Activated CD4-positive, alpha-beta T cell treated with anti-CD3 and anti-CD28 coated beads for 36 hours (primary cell): ENCODE data around the gene FOXG1. TPM values are rescaled to one million over a fixed set of nuclear protein-coding genes. Genes with fewer than 3 reads are reported as not detected.

Source experiments
- ATAC-seq: fragments of 200-7000 bp; cut with Tn5 transposase; one replicate; pipeline ENCODE4 v1.10.0; 2021; ENCODE audit warnings: mild to moderate bottlenecking, moderate library complexity
- CTCF ChIA-PET: fragments of 350-600 bp; sonication (Branson Sonifier 250); formaldehyde crosslinking; loops from one replicate; lab custom pipeline; 2021; ENCODE audit warnings: antibody characterized with exemption; lab: Charles Lee
- POLR2A ChIA-PET: fragments of 350-600 bp; sonication (Branson Sonifier 250); formaldehyde crosslinking; loops from one replicate; lab custom pipeline; 2021; ENCODE audit warnings: antibody characterized with exemption, inconsistent platforms; lab: Charles Lee
- DNase-seq: peaks from one replicate; pipeline ENCODE4 v3.0.0-alpha.2; 2020
- H3K27ac Mint-ChIP-seq: one replicate; pipeline ENCODE4 v1.8.0; 2021; ENCODE audit warnings: mixed read lengths
- H3K27me3 Mint-ChIP-seq: one replicate; pipeline ENCODE4 v1.8.0; 2021; ENCODE audit warnings: mixed read lengths
- H3K36me3 Mint-ChIP-seq: one replicate; pipeline ENCODE4 v1.8.0; 2021; ENCODE audit warnings: low read depth, mixed read lengths
- H3K4me1 Mint-ChIP-seq: one replicate; pipeline ENCODE4 v1.8.0; 2021; ENCODE audit warnings: mixed read lengths
- H3K4me3 Mint-ChIP-seq: one replicate; pipeline ENCODE4 v1.8.0; 2021; ENCODE audit warnings: mild to moderate bottlenecking, moderate library complexity, mixed read lengths
- H3K9me3 Mint-ChIP-seq: one replicate; pipeline ENCODE4 v1.8.0; 2021; ENCODE audit warnings: low read depth, mixed read lengths
- intact Hi-C, 2 experiments: fragments of 100-400 bp; cut with DNase I in 1 of 2; cut with micrococcal nuclease in 1 of 2; formaldehyde crosslinking; loops; one replicate each; pipeline versions ENCODE4 v1.14.2 to v1.15.1; 2022 to 2024; cut with DNase I, micrococcal nuclease
- total RNA-seq, 2 experiments: library from RNA; stranded (reverse); gene quantifications; one replicate each; pipeline ENCODE4 v1.2.3, GENCODE V29; 2021

Gene FOXG1
- not detected for total RNA-seq

DNA sequence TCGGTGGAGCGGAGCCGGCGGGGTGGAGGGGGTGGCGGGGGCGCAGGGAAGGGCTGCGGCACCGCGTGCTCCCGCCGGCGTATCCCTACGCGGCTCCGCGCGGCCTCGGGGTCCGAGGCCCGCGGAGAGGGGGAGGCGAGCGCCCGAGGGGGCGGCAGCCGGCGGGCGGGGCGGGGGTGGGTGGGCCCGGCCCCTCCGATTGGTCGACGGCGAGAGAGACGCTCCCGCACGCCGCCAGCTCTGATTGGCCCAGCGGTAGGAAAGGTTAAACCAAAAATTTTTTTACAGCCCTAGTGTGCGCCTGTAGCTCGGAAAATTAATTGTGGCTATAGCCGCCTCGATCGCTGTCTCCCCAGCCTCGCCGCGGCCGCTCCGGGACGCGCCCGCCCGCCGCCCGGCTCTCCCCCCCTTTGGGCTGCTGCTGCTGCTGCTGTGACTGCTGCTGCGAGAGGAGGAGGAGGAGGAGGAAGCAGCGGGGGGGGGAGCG lies at the start of gene FOXG1:
FOXG1 (plus strand) TSS at position 319 of the 487 bp plus-strand sequence. CDS start 493 bp downstream, outside the sequence.
- no peak for DNase-seq
- Mint-ChIP-seq H3K4me1 (peaks cover 11% of the 10 kb centered on the region), H3K36me3 (peaks cover 13% of the 10 kb centered on the region), H3K27me3 (peaks cover 59% of the 10 kb centered on the region), H3K4me3 (peak within 1 kb of the TSS; percentile 42), H3K27ac (no peak within 1 kb of the TSS), H3K9me3 (peaks cover 5% of the 10 kb centered on the region)
- CTCF ChIA-PET: no interaction called here
- ATAC-seq: no peak
- POLR2A ChIA-PET: no interaction called here
- intact Hi-C loops: no loop called here

DNA sequence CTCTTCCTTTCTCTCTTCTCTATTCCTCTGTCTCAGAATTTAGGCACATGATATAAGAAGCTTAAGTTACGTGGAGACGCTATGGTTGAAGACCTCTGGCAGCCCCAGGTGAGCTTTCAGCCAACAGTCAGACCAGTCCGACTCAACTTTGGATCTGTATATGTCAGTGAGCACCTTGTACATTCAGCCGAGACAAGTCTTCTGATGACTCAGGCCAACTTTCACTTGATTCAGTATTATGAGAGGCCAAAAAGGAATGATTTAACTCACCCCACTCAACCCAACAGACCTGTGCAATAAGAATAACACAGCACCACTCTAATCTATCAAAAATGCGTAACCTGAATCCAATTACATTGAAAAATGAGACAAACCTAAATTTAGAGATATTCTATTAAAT lies 47.5 kb upstream of the FOXG1 start:
- H3K27ac Mint-ChIP-seq: no peak overlapping the region
- no peaks in the 10 kb centered on the region for H3K36me3 Mint-ChIP-seq
- no peaks in the 10 kb centered on the region for H3K4me1 Mint-ChIP-seq
- ATAC-seq (no peak), DNase-seq (no peak)
- intact Hi-C loops: no loop called here
- ChIA-PET POLR2A (no interaction called here), CTCF (no interaction called here)
- peaks cover 17% of the 10 kb centered on the region for H3K9me3 Mint-ChIP-seq
- no peaks in the 10 kb centered on the region for H3K27me3 Mint-ChIP-seq
- H3K4me3 Mint-ChIP-seq: no peak overlapping the region

DNA sequence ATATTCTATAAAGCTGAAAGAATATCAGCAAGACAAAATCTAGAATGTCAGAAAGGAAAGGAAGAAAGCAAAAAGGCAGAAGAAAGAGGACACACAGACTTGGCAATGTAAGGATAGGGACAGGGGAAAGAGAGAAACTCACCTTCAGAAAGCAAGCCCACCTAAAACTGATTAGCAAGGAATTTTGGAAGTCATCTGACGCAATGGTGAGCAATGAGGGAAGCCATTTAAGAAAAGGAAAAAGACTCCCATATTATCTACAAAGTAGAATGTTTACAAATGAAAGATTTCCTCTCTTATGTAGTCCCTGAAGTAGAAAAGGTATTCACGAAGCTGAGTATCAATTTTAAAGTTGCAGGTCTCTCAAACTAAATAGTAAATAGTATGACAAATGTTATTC lies 35.2 kb upstream of the FOXG1 start:
- ChIA-PET POLR2A (no interaction called here), CTCF (interaction anchor here (0.6 to 0.7 kb wide), 2 partner anchors 142 to 316 kb away, joined by 3 read pairs; no protein-coding TSS in a partner anchor)
- Mint-ChIP-seq H3K27ac (no peak overlapping the region), H3K9me3 (peaks cover 2% of the 10 kb centered on the region), H3K4me3 (no peak overlapping the region), H3K4me1 (no peaks in the 10 kb centered on the region), H3K36me3 (no peaks in the 10 kb centered on the region), H3K27me3 (no peaks in the 10 kb centered on the region)
- no peak for DNase-seq
- intact Hi-C loops: no loop called here
- ATAC-seq: no peak

DNA sequence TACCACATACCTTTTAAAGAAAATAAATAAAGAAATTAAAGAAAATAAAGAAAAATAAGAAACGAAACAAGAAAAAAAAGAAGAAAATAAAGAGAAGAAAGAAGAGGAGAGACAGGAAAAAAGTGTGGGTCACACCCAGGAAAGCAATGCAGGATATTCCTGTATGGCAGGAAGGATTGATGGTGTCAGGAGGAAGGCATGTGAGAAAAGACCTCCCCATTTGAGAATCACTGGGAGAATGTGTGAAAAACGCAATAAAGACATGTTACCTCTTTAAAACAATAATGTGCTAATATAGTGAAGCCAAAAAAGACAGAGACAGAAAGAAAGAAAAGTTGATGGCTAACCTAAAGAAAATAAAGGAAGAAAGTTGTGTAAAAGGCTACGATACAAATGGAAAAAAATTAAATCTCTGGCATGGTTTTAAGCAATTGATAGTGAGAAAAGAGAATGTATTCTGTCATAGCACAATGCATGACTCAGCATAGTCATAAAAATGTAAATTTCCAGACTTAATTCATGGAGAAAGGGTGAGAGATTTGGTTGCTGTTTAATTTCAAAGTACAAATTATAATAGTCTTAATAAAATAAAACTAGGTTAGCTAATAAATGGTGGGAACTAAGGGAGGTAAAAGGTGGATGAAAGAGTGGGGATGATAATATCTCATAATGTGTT lies 24.3 kb upstream of the FOXG1 start:
- no peak for DNase-seq
- Mint-ChIP-seq H3K27me3 (no peaks in the 10 kb centered on the region), H3K27ac (no peak overlapping the region), H3K9me3 (peaks cover 19% of the 10 kb centered on the region), H3K36me3 (no peaks in the 10 kb centered on the region), H3K4me3 (no peak overlapping the region), H3K4me1 (no peaks in the 10 kb centered on the region)
- intact Hi-C loops: no loop called here
- no peak for ATAC-seq
- ChIA-PET CTCF (interaction anchor here (1.4 kb wide), 1 partner anchor 1472 kb away, joined by 3 read pairs; no protein-coding TSS in a partner anchor), POLR2A (no interaction called here)

DNA sequence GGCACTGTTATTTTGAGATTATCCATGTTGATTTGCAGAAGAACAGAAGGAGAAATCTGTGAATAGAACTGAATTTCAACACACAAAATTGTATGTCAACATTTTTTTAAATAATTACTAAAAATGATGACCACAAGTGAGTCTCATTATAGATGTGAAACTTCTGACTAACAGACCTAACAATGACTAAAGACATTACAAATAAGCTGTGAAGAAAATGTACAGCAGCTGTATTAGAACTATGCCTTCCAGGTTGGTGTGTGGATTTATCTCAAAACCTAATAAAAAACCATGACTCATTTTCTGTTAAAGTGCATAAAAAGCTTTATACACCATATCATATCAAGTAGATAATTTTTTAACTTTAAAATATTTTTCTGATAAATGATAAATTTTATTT lies 22.5 kb upstream of the FOXG1 start:
- peaks cover 19% of the 10 kb centered on the region for H3K9me3 Mint-ChIP-seq
- intact Hi-C loops: no loop called here
- H3K4me1 Mint-ChIP-seq: no peaks in the 10 kb centered on the region
- no peak overlapping the region for H3K4me3 Mint-ChIP-seq
- ChIA-PET POLR2A (no interaction called here), CTCF (interaction anchor here (1.4 kb wide), 1 partner anchor 1470 kb away, joined by 3 read pairs; no protein-coding TSS in a partner anchor)
- no peaks in the 10 kb centered on the region for H3K27me3 Mint-ChIP-seq
- no peaks in the 10 kb centered on the region for H3K36me3 Mint-ChIP-seq
- no peak overlapping the region for H3K27ac Mint-ChIP-seq
- no peak for DNase-seq
- no peak for ATAC-seq

DNA sequence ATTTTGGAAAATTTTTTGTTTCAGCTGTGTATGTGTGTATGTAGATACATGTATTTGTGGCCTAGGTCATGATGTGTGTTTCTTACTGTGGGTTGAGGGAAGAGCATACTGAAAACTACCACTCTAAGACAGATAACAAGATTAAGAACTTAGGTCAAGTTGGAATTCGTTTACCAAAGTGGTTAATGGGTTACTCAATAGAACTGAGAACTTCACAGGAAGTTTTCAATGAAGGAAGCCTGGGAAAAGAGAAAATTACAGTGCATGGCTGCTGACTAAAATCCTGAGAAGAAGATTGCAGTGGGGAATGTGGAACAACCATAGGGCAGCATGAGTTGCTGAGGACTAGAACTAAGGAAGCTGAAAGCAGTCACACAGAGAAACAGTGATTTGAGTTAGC lies 21.4 kb upstream of the FOXG1 start:
- no peaks in the 10 kb centered on the region for H3K36me3 Mint-ChIP-seq
- no peak for DNase-seq
- no peaks in the 10 kb centered on the region for H3K27me3 Mint-ChIP-seq
- POLR2A ChIA-PET: no interaction called here
- peaks cover 19% of the 10 kb centered on the region for H3K9me3 Mint-ChIP-seq
- CTCF ChIA-PET: no interaction called here
- H3K4me3 Mint-ChIP-seq: no peak overlapping the region
- no peaks in the 10 kb centered on the region for H3K4me1 Mint-ChIP-seq
- ATAC-seq: no peak
- intact Hi-C loops: no loop called here
- no peak overlapping the region for H3K27ac Mint-ChIP-seq

DNA sequence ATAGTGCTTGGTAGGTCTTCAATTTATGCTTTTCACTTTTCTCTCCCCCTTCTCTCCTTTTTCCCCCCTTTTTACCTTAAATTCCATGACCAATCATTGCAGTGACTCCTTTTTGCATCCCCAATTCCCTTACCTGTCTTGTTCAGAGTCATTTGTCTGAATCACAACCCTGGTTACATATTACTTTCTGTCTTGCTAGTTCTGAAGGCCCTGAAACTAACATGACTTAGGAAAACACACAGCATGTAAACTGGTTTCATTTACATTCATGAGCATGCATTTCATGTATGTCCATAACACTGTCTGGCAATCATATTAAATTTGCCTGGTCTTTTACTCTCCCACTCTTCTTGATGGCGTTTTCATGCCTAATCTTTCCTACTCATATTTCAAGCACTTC lies 20.3 kb upstream of the FOXG1 start:
- ChIA-PET CTCF (no interaction called here), POLR2A (no interaction called here)
- H3K4me3 Mint-ChIP-seq: no peak overlapping the region
- H3K27me3 Mint-ChIP-seq: peaks cover under 1% of the 10 kb centered on the region
- intact Hi-C loops: no loop called here
- H3K27ac Mint-ChIP-seq: no peak overlapping the region
- H3K9me3 Mint-ChIP-seq: peaks cover 14% of the 10 kb centered on the region
- no peak for ATAC-seq
- no peak for DNase-seq
- no peaks in the 10 kb centered on the region for H3K36me3 Mint-ChIP-seq
- H3K4me1 Mint-ChIP-seq: no peaks in the 10 kb centered on the region

DNA sequence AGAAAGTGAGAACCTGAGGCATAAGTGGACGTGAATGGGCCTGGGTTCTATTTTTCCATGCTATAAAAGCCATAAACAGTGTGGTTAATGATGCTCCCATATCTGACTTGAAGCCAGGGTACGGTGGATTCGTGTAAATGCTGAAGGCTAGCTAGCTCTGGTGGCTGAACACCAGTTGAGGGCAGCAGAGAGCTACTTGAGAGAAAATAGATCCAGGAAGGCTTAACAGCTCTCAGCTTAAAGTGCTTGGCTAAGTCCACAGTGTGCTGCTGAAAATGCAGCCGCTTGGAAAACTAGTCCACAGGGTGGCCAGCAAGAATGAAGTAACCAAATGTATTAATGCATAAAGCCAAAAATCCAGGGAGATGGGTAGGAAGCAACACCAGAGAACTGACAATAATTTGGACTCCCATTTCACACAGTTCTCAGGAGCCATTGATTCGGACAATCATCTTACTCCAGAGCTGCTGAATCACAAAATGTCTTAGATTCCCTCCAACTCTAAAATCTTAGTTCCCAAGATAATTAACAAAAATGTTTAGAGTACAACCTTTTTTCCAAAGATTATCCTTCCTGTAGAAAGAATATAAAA lies 15.0 kb upstream of the FOXG1 start:
- DNase-seq (peak; percentile 36), ATAC-seq (no peak)
- intact Hi-C loops: loop anchor here (5.0 to 10.0 kb wide), 3 partner anchors 786 to 1521 kb away; no protein-coding TSS in a partner anchor
- H3K9me3 Mint-ChIP-seq: peaks cover 6% of the 10 kb centered on the region
- no peak overlapping the region for H3K4me3 Mint-ChIP-seq
- H3K27me3 Mint-ChIP-seq: peaks cover 27% of the 10 kb centered on the region
- POLR2A ChIA-PET: no interaction called here
- no peaks in the 10 kb centered on the region for H3K4me1 Mint-ChIP-seq
- CTCF ChIA-PET: interaction anchor here (0.7 to 0.8 kb wide), 2 partner anchors 1519 to 1598 kb away, joined by 3 to 5 read pairs; no protein-coding TSS in a partner anchor
- H3K36me3 Mint-ChIP-seq: no peaks in the 10 kb centered on the region
- no peak overlapping the region for H3K27ac Mint-ChIP-seq

DNA sequence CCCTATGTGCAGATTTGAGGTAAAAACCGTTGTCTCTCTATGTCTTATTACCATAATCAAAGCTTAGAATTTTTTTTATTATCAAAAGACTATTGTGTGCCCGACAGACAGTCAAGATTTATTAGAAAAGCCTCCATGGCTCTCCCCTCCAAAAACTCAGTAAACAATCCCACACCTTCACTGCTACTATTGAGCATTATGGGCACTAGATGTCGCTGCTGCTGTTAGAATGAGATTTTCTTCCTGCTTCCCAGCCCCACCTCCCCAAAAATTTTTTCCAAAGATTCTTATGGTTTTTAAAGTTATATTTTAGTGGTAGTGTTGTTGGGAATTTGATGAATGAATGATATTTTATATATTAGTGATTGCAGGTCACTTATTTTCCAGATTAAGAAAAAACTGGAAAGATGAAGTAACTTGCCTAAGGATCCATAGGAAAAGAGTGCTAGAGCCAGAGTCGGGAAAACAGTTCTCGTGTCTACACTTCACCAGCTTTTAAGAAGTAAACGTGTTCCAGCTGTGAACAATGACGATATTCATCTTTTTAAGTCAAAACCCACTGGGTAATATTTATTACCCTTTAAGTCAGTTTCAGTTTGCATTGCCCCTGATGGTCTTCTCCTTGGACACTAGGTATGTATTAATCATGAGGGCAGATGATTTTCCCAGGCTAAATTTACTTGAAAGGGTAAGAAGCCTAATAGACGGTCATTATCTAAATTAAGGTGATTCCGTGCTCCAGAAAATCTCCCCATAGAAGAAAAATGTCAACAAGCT lies 12.2 kb upstream of the FOXG1 start:
- peaks cover 48% of the 10 kb centered on the region for H3K27me3 Mint-ChIP-seq
- no peaks in the 10 kb centered on the region for H3K4me1 Mint-ChIP-seq
- no peak for DNase-seq
- ChIA-PET CTCF (interaction anchor here (1.1 kb wide), 1 partner anchor 1516 kb away, joined by 3 read pairs; no protein-coding TSS in a partner anchor), POLR2A (no interaction called here)
- no peak for ATAC-seq
- no peaks in the 10 kb centered on the region for H3K36me3 Mint-ChIP-seq
- intact Hi-C loops: loop anchor here (1.0 to 10.0 kb wide), 5 partner anchors 783 to 1518 kb away; no protein-coding TSS in a partner anchor
- H3K4me3 Mint-ChIP-seq: no peak overlapping the region
- H3K27ac Mint-ChIP-seq: no peak overlapping the region
- no peaks in the 10 kb centered on the region for H3K9me3 Mint-ChIP-seq

DNA sequence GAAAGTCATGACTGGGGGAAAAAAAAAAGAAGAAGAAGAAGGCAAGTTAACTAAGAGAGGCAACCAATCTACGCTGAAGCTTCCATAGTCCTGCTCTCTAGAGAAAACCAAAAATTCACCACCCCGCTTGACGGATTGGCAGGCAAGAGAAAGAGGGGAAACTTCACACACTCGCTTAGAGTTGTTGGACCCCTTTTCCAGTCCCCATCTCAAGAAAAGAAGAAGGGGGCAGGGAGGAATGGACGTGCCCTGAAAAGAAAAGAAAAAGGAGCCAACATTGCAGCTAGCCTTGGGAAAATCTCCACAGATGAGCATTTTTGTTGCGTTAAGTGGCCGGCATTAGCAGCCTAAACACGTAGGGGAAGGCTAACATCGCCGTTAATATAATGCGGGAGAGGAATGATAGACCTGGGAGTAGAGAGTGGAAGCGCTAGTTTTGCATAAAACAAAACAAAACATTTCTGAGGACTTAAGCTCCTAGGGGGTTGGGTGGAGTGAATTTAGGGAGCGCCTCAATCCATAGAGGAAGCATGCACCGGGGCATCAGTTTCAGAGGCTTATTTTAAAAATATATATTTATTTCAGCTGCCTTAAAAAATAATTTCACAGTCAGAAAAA lies 11.3 kb upstream of the FOXG1 start:
- H3K4me1 Mint-ChIP-seq: no peaks in the 10 kb centered on the region
- POLR2A ChIA-PET: no interaction called here
- H3K27ac Mint-ChIP-seq: no peak overlapping the region
- peaks cover 2% of the 10 kb centered on the region for H3K36me3 Mint-ChIP-seq
- intact Hi-C loops: loop anchor here (5.0 to 10.0 kb wide), 2 partner anchors 1249 to 1457 kb away; no protein-coding TSS in a partner anchor
- CTCF ChIA-PET: interaction anchor here (0.7 to 1.1 kb wide), 2 partner anchors 323 to 1515 kb away, joined by 3 to 4 read pairs; no protein-coding TSS in a partner anchor
- DNase-seq (no peak), ATAC-seq (no peak)
- peaks cover 3% of the 10 kb centered on the region for H3K9me3 Mint-ChIP-seq
- H3K27me3 Mint-ChIP-seq: peaks cover 57% of the 10 kb centered on the region
- no peak overlapping the region for H3K4me3 Mint-ChIP-seq

DNA sequence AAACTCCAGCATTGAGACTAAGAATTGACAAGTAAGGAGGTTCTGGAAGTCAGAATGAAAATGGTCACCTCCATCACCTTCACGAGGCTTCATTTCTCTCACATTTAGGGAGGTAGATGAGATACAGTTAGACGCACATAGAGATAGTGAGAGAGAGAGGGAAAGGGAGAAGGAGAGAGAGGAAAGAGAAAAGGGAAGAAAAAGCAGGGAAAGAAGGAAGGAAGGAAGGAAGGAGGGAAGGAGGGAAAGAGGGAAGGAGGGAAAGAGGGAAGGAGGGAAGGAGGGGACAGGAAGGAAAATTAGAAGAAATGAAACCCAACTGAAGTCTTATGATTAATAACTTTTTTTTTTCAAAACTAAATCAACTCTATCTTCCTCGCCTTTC lies 10.7 kb upstream of the FOXG1 start:
- peaks cover 2% of the 10 kb centered on the region for H3K36me3 Mint-ChIP-seq
- ATAC-seq (no peak), DNase-seq (no peak)
- intact Hi-C loops: loop anchor here (2.0 to 10.0 kb wide), 3 partner anchors 17 to 1456 kb away; no protein-coding TSS in a partner anchor
- peaks cover 60% of the 10 kb centered on the region for H3K27me3 Mint-ChIP-seq
- no peak overlapping the region for H3K27ac Mint-ChIP-seq
- ChIA-PET CTCF (no interaction called here), POLR2A (no interaction called here)
- H3K4me3 Mint-ChIP-seq: no peak overlapping the region
- no peaks in the 10 kb centered on the region for H3K4me1 Mint-ChIP-seq
- peaks cover 3% of the 10 kb centered on the region for H3K9me3 Mint-ChIP-seq
